Measurements from ENCODE around the gene DSCAM. TPM values are rescaled to one million over a fixed set of nuclear protein-coding genes. Genes with fewer than 3 reads are reported as not detected.

The DSCAM gene
- total and polyA plus RNA-seq, 10 of the 15 experiments (the other 5 are each of a cell fraction or from before 2014, with no cell fraction given), result not detected

DNA sequence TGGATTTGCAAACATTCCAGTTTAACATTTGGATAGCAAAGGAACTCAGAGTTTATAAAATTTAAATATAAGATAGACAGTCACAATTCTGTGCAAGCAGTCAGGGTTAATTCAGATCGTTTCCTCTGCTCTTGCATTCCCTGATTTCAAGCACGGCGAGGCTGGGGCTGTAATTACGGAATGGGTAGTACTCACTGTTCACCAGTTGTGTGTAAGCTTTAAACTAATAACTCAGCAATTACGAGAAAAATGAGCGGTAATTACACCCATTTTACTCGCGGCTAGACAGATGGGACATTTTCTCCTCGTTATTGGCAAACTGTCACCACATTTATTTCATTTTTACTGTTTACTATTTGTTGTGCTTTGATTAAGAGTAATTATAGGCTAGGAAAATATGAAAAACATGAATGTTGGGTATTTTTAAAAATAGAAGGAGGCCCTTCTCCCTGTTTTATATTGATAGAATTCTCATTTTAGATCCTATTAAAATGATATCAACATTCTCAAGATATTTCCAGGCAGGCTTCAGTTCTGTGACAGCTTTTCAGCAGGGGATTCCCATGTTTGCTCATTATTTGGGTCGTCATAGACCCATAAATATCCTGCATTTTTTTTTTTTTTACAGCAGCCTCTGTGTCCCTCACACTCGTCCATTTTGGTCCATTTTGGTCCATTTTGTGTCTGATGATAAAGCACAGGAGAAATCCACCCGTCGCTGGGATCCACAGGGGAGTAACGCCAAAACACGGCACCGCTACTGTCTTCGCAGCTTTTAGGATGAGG lies 208.3 kb downstream of the DSCAM start:
- no peak for ATAC-seq
- Histone ChIP-seq H4K20me1 (ENCODE audit: control insufficient read depth, insufficient read depth) (no peaks in the 10 kb centered on the region), H3K36me3 (ENCODE audit: control insufficient read depth in 2 of 2, insufficient read depth in 2 of 2, low read length in 1 of 2) (no peaks in the 10 kb centered on the region), H2AFZ (ENCODE audit: control insufficient read depth, low read depth, low read length) (no peak overlapping the region), H3K27me3 (replicated peaks in 1 of 2; ENCODE audit: control insufficient read depth in 2 of 2, insufficient read depth in 2 of 2, low read length in 1 of 2) (no peaks in the 10 kb centered on the region), H3K9ac (ENCODE audit: control insufficient read depth, insufficient read depth, low read length) (no peak overlapping the region), H3K27ac (ENCODE audit: control insufficient read depth, insufficient read depth) (no peak overlapping the region), H3K4me3 (no peak overlapping the region), H3K4me1 (ENCODE audit: control insufficient read depth, insufficient read depth, low read length) (no peaks in the 10 kb centered on the region), H3K4me2 (ENCODE audit: control insufficient read depth, insufficient read depth) (no peak overlapping the region), H3K9me3 (replicated peaks; ENCODE audit: control insufficient read depth, insufficient read depth, low read length) (no peaks in the 10 kb centered on the region; the same call in 2 of the 3 replicates), H3K79me2 (ENCODE audit: control insufficient read depth, insufficient read depth, low read length) (no peaks in the 10 kb centered on the region)
- TF ChIP-seq IKZF1 (conservative IDR thresholded peaks at IDR 0.05), result no peak
- no peak for TF ChIP-seq HDAC2 (IDR thresholded peaks at IDR 0.05)
- no peak for TF ChIP-seq SMAD5 (IDR thresholded peaks at IDR 0.05; ENCODE audit: low read depth)
- no peak for TF ChIP-seq MEF2A (IDR thresholded peaks at IDR 0.05; ENCODE audit: insufficient read depth, low read depth, low read length)
- no peak for TF ChIP-seq RELA (IDR thresholded peaks at IDR 0.05; ENCODE audit: borderline replicate concordance, partially characterized antibody)
- no peak for TF ChIP-seq YY1 (IDR thresholded peaks at IDR 0.05; ENCODE audit: low read depth, low read length)
- TF ChIP-seq, protein P1, sequence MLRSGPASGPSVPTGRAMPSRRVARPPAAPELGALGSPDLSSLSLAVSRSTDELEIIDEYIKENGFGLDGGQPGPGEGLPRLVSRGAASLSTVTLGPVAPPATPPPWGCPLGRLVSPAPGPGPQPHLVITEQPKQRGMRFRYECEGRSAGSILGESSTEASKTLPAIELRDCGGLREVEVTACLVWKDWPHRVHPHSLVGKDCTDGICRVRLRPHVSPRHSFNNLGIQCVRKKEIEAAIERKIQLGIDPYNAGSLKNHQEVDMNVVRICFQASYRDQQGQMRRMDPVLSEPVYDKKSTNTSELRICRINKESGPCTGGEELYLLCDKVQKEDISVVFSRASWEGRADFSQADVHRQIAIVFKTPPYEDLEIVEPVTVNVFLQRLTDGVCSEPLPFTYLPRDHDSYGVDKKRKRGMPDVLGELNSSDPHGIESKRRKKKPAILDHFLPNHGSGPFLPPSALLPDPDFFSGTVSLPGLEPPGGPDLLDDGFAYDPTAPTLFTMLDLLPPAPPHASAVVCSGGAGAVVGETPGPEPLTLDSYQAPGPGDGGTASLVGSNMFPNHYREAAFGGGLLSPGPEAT (IDR thresholded peaks at IDR 0.05; ENCODE audit: low read depth), result no peak
- TF ChIP-seq BMI1 (IDR thresholded peaks at IDR 0.05; ENCODE audit: borderline replicate concordance), result no peak
- no peak for TF ChIP-seq SUZ12 (IDR thresholded peaks at IDR 0.05; ENCODE audit: unreplicated experiment)
- no peak for TF ChIP-seq RBBP5 (conservative IDR thresholded peaks at IDR 0.05)
- no peak for TF ChIP-seq TCF3 (IDR thresholded peaks at IDR 0.05; ENCODE audit: borderline replicate concordance, insufficient read depth, low read depth, low read length)
- TF ChIP-seq SIN3A (IDR thresholded peaks at IDR 0.05; ENCODE audit: low read depth, low read length), result no peak
- no peak for TF ChIP-seq NFXL1 (IDR thresholded peaks at IDR 0.05; ENCODE audit: borderline replicate concordance)
- POLR2A ChIA-PET, result no interaction called here
- intact Hi-C loops (cut with micrococcal nuclease; ENCODE audit: unreplicated experiment) (no loop called here), in situ Hi-C loops (cut with MboI) (no loop called here)
- RAD21 ChIA-PET (ENCODE audit: unreplicated experiment), result no interaction called here
- no peak for FAIRE-seq
- no TSS peak for BruUV-seq (replicated peaks)
- no peak for DNase-seq (ENCODE audit: low read depth, low spot score)
- SMC1A ChIA-PET (ENCODE audit: uncharacterized antibody, unreplicated experiment), result no interaction called here
- 50% methylated on average over 17 of the region's 17 CpGs for WGBS (ENCODE audit: insufficient coverage, insufficient replicate concordance, low lambda C conversion rate, missing lambda C conversion rate)
- CTCF ChIA-PET, result no interaction called here

Measured in GM12878 (cell line).